ENCODE data around the gene RDH5.

The RDH5 gene, protein sequence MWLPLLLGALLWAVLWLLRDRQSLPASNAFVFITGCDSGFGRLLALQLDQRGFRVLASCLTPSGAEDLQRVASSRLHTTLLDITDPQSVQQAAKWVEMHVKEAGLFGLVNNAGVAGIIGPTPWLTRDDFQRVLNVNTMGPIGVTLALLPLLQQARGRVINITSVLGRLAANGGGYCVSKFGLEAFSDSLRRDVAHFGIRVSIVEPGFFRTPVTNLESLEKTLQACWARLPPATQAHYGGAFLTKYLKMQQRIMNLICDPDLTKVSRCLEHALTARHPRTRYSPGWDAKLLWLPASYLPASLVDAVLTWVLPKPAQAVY

GRCh38 chr12:55720071-55720564, at the start of gene RDH5:
RDH5 (plus strand) TSS chr12:55720393; CDS start chr12:55721185, 792 bp downstream.
- DNase-seq (ENCODE audit: low spot score): no peak

- DNase-seq (ENCODE audit: low spot score): no peak
Observed at GRCh38 chr12:55671746-55672145, 48.4 kb upstream of the RDH5 start.

- no peak for DNase-seq (ENCODE audit: low spot score)
Observed at GRCh38 chr12:55673638-55674037, 46.6 kb upstream of the RDH5 start.

- no peak for DNase-seq (ENCODE audit: low spot score)
Observed at GRCh38 chr12:55675666-55676065, 44.5 kb upstream of the RDH5 start.

- no peak for DNase-seq (ENCODE audit: low spot score)
Observed at GRCh38 chr12:55676707-55677106, 43.5 kb upstream of the RDH5 start.

DNA sequence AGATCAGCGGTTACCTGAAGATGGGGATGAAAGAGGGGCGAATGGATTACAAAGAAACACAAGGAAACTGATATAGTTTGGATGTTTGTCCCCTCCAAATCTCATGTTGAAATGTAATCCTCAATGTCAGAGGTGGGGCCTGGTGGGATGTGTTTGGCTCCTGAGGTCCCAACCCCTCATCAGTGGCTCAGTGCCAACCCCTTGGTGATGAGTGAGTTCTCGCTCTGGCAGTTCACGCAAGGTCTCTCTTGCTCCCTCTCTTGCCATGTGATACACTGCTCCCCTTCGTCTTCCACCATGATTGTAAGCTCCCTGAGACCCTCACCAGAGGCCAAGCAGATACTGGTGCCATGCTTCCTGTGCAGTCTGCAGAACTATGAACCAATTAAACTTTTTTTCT, 40.5 kb upstream of the RDH5 start:
- no peak for DNase-seq (ENCODE audit: low spot score)

- no peak for DNase-seq (ENCODE audit: low spot score)
Observed at GRCh38 chr12:55681142-55682077, 38.8 kb upstream of the RDH5 start.

DNA sequence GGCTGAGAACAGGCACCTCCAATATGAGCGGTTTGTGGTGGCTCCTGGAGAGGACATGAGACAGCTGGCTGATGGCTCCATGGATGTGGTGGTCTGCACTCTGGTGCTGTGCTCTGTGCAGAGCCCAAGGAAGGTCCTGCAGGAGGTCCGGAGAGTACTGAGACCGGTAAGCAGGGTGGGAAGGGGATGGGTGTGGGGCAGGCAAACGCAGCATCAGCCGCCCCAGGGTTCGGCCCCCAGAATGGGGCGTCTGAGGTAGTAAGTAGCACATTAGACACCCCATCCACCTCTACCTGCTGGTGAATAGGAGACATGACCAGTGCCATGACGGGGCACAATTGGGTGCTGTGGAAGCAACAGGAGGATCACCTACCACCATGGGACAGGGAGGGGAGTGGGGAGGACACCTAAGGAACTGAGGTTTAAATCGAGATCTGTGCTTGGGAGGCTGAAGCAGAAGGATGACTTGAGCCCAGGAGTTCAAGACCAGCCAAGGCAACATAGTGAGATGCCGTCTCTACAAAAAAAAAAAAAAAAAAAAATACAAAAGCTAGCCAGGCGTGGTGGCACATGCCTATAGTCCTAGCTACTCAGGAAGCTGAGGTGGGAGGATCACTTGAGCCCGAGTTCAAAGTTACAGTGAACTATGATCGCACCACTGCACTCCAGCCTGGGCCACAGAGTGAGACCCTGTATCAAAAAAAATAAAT, 38.0 kb upstream of the RDH5 start:
- DNase-seq (ENCODE audit: low spot score): no peak

GRCh38 chr12:55683676-55684075, 36.5 kb upstream of the RDH5 start:
- no peak for DNase-seq (ENCODE audit: low spot score)

GRCh38 chr12:55684761-55685370, 35.3 kb upstream of the RDH5 start:
- no peak for DNase-seq (ENCODE audit: low spot score)

DNA sequence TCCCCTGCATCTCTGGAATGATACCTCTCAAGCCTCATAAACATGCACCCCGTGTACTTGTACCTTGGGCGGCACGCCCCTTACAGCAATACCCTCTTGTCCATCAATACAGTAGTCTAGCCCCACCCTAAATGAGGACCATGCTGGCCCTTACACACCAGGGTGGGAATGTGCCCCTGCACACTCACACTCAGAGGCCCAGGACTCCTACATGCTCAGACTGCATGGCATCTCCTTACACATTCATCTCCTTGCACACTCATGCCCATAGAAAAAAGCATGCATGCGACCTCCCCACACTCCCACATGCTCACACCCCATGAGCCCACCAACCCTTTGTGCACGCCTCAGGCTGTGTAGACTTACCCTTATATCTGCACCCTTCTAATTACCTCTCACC, 34.5 kb upstream of the RDH5 start:
- no peak for DNase-seq (ENCODE audit: low spot score)

DNA sequence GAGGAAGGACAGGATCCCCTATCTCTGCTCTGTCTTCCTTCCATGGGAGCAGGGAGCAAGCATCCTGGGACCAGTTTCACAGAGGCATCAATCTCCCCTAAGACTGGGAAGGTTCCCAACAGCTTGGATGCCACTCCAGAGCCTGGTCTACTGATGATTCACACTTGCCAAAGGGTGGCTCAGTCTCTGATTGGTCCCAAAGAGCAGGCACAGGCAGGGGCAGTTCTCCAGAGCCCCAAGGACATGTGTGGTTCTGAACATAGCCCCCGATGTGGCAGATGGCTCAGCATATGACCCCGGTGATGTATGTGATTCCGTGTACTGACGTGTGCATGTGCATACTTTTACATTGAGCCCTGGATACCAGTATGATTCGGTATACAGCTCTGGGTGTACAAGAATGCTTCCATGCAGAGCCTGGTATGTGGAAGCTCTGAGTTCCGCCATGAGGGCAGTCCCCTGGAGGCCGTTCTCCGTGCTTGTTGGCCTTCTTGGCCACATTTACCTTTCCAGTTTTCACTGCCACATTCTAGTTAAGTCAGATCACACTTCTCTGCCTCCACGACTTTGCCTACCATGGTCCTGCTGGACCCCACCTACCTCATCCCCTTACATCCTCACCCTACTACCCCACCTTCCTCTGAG, 33.7 kb upstream of the RDH5 start:
- no peak for DNase-seq (ENCODE audit: low spot score)

GRCh38 chr12:55687746-55688145, 32.4 kb upstream of the RDH5 start:
- DNase-seq (ENCODE audit: low spot score): no peak

- no peak for DNase-seq (ENCODE audit: low spot score)
Observed at GRCh38 chr12:55688716-55689655, 31.2 kb upstream of the RDH5 start.

GRCh38 chr12:55692631-55693322, 27.4 kb upstream of the RDH5 start:
- no peak for DNase-seq (ENCODE audit: low spot score)

DNA sequence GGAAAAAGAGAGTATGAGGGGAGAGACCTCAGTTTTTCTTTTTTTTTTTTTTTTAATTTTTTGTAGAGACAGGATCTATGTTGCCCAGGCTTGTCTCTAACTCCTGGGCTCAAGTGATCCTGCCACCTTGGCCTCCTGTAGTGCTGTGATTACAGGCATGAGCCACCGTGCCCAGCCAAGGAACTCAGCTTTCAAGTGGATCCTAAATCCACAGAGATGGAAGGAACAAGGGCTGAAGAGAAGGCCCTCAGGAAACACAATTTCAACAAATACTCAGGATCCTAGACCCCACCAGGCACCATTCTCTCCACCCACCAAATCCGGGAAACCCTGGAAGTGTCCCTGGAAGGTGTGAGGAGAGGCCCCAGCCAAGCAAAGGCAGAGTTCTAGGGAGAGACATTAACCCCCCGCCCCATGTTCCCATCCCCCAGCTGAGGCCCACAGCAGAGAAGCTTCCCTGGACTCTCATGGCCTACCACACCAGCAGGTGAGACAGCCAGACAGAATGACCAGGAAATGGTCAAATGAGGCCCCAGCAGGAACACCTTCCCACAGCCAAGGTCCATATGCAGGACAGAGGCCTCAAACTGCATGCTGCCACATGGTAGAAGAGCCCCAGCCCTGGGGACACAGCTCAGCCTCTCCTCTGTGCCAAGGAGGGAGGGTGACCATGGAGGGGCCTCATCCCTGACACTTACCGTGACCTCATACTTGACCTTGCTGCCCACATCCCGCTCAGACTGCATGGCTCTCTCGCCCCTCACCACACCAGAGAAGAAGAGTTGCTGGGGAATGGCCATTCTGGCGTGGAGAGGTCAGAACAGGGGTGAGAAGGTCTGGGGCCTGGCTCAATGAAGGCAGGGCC, 26.6 kb upstream of the RDH5 start:
- DNase-seq (ENCODE audit: low spot score): no peak

- DNase-seq (ENCODE audit: low spot score): no peak
Observed at GRCh38 chr12:55694188-55694515, 26.0 kb upstream of the RDH5 start.

DNA sequence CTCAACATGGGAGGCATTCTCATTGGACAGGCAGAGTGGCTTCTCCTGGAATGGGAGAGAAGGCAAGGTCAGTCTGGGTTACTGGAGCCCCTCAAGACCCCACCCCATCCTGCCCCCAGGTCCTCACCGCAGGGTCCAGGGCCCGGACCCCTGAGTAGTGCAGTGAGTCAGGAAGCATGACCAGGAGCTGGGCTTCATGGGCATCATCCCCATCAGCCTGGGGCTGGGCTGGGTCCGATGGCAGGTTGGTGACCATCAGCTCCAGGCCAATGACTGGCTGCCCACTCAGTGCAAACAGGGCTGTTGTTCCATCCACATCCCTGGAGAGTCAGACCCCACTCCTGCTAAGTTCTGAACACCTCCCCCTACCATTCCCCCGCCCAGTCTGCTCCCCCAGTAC, 25.5 kb upstream of the RDH5 start:
- no peak for DNase-seq (ENCODE audit: low spot score)

DNA sequence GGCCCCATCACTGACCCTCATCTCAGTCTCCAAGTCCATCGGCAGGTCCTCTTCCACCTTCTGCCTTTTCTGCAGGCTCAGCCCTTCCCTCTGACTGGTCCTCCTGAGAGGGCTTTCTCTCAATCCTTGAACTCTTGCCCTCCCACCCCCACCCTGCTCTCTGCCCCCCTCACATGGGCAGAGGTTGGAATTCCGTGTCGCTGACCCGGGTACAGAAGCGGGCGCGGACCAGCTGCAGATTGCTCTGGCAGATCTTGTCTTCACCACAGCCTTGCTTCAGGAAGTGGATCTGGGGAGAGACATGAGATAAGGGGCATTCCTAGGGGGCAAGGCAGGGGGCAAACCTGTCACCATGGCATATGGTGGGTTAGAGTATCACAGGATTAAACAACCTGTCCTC, 24.8 kb upstream of the RDH5 start:
- DNase-seq (ENCODE audit: low spot score): no peak

Measured in activated CD4-positive, alpha-beta T cell treated with anti-CD3 and anti-CD28 coated beads, Interleukin-2, Interleukin-4, amounts not matched to agents 100 ng/mL and 50 ng/mL, durations not matched to agents 16 hours and 8 hours (primary cell).